Aorta (tissue), 5 donors: ENCODE measurements around the gene EBF4. TPM values are rescaled to one million over a fixed set of nuclear protein-coding genes. Genes with fewer than 3 reads are reported as not detected.

ENCODE experiments used
- ATAC-seq: fragments of 200-7000 bp; cut with Tn5 transposase; one replicate; pipeline ENCODE4 v1.9.1; 2022; ENCODE audit warnings: moderate library complexity; ENCODE audit not compliant: low FRiP score
- DNase-seq, 2 donors: peaks; one replicate each; pipeline ENCODE4 v3.0.0-alpha.2; 2020
- H3K27ac ChIP-seq, 2 donors: one replicate each; pipeline ENCODE4 v1.5.1; 2013; ENCODE audit warnings: low read length in 2 of 2, mild to moderate bottlenecking in 2 of 2, moderate library complexity in 2 of 2, control low read depth in 1 of 2, inconsistent platforms in 1 of 2, low read depth in 1 of 2
- H3K27me3 ChIP-seq, 2 donors: one replicate each; pipeline ENCODE4 v1.6.1; 2013; ENCODE audit warnings: control low read depth in 1 of 2, low read length in 1 of 2, mild to moderate bottlenecking in 1 of 2, moderate library complexity in 1 of 2; ENCODE audit not compliant: insufficient read depth in 2 of 2, control insufficient read depth in 1 of 2
- H3K36me3 ChIP-seq, 2 donors: one replicate each; pipeline ENCODE4 v1.6.1; 2013; ENCODE audit warnings: control low read depth in 1 of 2, low read length in 1 of 2, mild to moderate bottlenecking in 1 of 2; ENCODE audit not compliant: insufficient read depth in 2 of 2, control insufficient read depth in 1 of 2
- H3K4me1 ChIP-seq, 2 donors: one replicate each; pipeline ENCODE4 v1.6.1; 2013; ENCODE audit warnings: low read length in 2 of 2, control low read depth in 1 of 2, mild to moderate bottlenecking in 1 of 2, moderate library complexity in 1 of 2; ENCODE audit not compliant: insufficient read depth in 2 of 2, control insufficient read depth in 1 of 2
- H3K4me3 ChIP-seq, 2 donors: one replicate each; pipeline ENCODE4 v1.5.1; 2013; ENCODE audit warnings: low read length in 2 of 2, control low read depth in 1 of 2, mild to moderate bottlenecking in 1 of 2
- H3K9me3 ChIP-seq: one replicate; pipeline ENCODE4 v1.6.1; 2013; ENCODE audit warnings: mild to moderate bottlenecking, low read length; ENCODE audit not compliant: control insufficient read depth
- WGBS, 2 donors: extraction: QIAGEN DNeasy Blood & Tissue Kit; methylation state at CpG; one replicate each; pipeline ENCODE4 v1.1.7; 2013; 5-methylcytosine and 5-hydroxymethylcytosine counted together
- intact Hi-C, 2 donors: fragments of 100-400 bp; cut with DNase I; formaldehyde crosslinking; loops; one replicate each; pipeline versions ENCODE4 v1.14.2 to v1.15.0; 2022
- polyA plus RNA-seq, 2 donors: library from polyadenylated mRNA; stranded (reverse); fragments of 200-250 nt; gene quantifications; one replicate each; pipeline ENCODE4 v1.2.3, GENCODE V29; 2013
- total RNA-seq, 2 donors: library from RNA; stranded (reverse); fragmentation: NEBNext Ultra II Directional; extraction: Animal tissue kit (Norgen Biotek cat#: 25700); gene quantifications; one replicate each; pipeline ENCODE4 v1.2.1, GENCODE V29; 2021
- donor health status: healthy with polysubstance abuse.
- donor health status: Bipolar disorder and iron deficiency.
- donor health status: DM: no; HTN: no; CAD: no.
- donor health status: DM: no; HTN: no; CAD: no.
- donor health status: DM: yes; HTN: yes; CAD: no.

Gene EBF4
- total and polyA plus RNA-seq, 4 donors, result 10.8 to 30.3 (median 18.3) TPM

DNA sequence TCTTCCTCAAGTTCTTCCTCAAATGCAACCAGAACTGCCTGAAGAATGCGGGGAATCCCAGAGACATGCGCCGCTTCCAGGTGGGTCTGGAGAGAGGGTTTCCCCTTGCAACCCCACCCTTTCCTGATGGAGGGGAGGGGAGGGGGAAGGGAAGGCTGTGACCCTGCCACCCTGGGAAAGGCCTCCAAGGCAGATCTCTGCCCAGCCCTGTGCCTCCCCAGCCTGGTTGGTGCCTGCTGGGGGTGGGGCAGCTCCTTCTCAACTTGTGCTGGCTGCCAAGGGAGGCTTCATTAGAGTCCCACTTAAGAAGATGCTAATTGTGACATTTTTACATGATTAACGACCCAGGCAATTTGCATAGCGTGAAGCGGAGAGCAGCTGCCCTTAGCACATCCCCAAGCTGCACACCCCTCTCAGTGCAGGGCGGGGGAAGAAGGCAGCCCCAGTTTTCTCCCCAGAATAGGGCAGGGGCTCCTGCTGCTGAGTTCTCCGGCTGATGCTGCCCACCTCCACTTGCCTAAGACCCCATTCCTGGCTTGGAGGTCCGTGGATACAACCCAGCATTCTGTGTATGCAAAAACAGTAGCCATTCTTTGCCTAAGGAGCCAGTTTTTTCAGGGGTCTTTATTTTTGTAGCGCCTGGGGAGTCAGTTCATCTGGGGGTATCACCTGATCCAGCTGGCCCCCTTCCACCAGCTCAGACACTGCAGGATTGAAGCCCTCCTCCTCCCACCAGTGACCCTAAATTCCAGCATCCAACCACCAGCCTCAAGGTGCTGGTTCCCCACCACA is 56.2 kb downstream of the EBF4 start:
- Histone ChIP-seq H3K36me3 (no peaks in the 10 kb centered on the region), H3K4me1 (no peaks in the 10 kb centered on the region), H3K9me3 (no peaks in the 10 kb centered on the region), H3K27ac (no peak overlapping the region), H3K27me3 (no peaks in the 10 kb centered on the region), H3K4me3 (no peak overlapping the region)
- intact Hi-C loops, result no loop called here
- WGBS, 2 donors, result 72 to 85% methylated on average over 10 of the region's 10 CpGs
- no peak for DNase-seq
- no peak for ATAC-seq

DNA sequence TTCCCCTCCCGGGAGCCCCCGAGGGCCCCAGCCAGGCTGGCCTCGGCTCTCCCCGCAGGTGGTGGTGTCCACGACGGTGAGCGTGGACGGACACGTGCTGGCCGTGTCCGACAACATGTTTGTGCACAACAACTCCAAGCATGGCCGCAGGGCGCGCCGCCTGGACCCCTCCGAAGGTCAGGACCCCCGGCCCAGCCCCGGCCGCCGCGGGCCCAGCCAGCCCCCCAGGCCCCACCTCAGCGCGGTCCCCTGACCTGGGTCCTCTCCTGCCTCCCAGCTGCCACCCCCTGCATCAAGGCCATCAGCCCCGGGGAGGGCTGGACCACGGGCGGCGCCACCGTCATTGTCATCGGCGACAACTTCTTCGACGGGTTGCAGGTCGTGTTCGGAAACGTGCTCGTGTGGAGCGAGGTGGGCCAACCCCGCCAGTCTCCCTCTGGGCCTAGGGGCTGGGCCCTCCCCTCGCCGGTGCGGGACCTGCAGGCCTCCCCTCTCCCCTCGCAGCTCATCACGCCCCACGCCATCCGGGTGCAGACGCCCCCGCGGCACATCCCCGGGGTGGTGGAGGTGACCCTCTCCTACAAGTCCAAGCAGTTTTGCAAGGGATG is 56.9 kb downstream of the EBF4 start:
- intact Hi-C loops, result no loop called here
- Histone ChIP-seq H3K4me1 (no peaks in the 10 kb centered on the region), H3K27me3 (no peaks in the 10 kb centered on the region), H3K27ac (no peak overlapping the region), H3K36me3 (no peaks in the 10 kb centered on the region), H3K4me3 (no peak overlapping the region), H3K9me3 (no peaks in the 10 kb centered on the region)
- DNase-seq, result no peak
- WGBS, 2 donors, result 33 to 42% methylated on average over 46 to 49 of the region's 49 CpGs
- ATAC-seq, result no peak

DNA sequence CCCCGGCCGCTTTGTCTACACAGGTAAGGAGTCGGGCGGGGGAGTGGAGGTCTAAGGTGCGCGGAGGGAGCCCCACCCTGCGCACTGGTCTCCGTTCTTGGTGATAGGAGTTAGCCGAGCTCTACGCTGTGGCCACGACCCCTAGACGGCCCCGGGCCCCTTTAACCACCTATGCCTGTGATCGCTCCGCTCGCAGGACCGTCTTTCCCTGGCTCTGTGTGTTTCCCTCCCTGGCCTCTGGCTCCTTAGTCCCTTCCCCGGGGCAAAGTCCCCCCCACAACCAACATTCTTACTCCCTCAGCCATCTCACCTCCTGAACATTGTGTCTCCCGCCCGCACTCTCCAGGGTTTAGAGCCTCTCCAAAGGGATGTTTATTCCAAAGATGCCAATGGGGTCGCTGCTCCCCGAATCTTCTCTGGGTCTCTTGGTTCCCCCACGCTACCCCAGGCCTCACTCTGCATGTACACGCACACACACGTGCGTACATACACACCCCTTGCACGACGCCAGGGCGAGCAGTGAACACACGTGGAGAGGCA is 57.4 kb downstream of the EBF4 start:
- no peaks in the 10 kb centered on the region for H3K27me3 ChIP-seq
- no peaks in the 10 kb centered on the region for H3K4me1 ChIP-seq
- intact Hi-C loops, result no loop called here
- no peaks in the 10 kb centered on the region for H3K36me3 ChIP-seq
- 17 to 25% methylated on average over 30 of the region's 30 CpGs for WGBS, 2 donors
- no peaks in the 10 kb centered on the region for H3K9me3 ChIP-seq
- H3K4me3 ChIP-seq, result no peak overlapping the region
- no peak for DNase-seq
- no peak overlapping the region for H3K27ac ChIP-seq
- peak; percentile 27 for ATAC-seq

DNA sequence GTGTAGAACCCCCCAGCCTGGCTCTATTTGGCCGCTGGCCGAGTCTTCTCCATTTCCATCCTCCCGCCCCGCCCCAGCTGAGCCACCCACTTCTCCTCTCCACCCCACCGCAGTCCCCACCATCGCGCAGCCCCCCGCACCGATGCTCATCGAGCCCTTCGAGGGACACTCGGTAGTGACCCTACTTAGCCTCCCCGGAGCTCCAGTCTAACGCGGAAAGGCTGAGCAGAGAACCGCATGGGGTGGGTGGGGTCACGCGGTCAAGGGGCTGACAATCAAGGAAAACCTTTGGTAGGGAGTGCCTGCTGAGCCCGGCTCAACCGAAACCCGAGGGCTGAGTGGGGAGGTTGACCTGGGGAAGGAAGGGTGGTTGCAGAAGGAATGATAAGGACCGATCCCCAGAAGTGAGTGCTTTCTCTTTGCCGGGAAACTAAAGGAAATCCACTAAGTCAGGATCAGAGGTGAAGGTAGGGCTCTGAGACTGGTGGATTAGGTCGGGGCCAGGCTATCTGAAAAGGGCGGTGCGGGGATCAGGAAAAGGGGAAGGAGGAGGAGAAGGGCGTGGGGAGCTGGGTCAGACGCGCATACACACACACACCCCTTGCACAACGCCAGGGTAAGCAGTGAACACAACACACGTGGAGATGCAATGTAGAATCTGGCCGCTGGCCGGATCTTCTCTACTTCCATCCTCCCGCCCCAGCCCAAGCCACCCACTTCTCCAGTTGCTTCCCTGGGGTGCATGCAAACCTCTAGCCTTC is 58.1 kb downstream of the EBF4 start:
- Histone ChIP-seq H3K4me1 (no peaks in the 10 kb centered on the region), H3K9me3 (no peaks in the 10 kb centered on the region), H3K36me3 (no peaks in the 10 kb centered on the region), H3K27ac (no peak overlapping the region), H3K4me3 (no peak overlapping the region), H3K27me3 (no peaks in the 10 kb centered on the region)
- intact Hi-C loops, result no loop called here
- DNase-seq (peak; percentile 72 to 82), ATAC-seq (no peak)
- WGBS, 2 donors, result 1 to 3% methylated on average over 34 of the region's 34 CpGs

DNA sequence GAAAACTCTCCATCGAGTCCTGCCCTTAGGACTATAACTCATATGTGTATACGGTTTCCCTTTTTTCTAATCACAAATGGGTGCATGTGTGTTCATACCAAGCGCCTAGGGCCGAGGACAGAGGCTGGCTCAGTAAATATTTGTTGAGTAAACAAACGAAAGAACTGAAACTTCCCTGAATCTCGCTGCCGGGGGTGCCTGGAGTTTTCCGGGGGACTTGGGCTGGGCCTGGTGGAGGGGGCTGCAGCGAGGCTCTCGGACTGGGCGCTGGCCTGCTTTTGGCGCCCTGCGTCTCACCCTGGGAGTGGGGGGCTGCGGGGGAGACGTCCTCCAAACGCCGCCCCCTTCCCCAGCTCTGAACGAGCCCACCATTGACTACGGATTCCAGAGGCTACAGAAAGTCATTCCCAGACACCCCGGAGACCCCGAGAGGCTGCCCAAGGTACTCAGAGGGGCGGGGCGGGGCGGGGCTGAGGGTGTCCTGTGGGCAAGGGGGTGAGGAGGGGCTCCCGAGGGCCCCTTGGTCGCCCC is 58.8 kb downstream of the EBF4 start:
- no peak overlapping the region for H3K4me3 ChIP-seq
- intact Hi-C loops, result no loop called here
- no peaks in the 10 kb centered on the region for H3K4me1 ChIP-seq
- no peaks in the 10 kb centered on the region for H3K27me3 ChIP-seq
- H3K36me3 ChIP-seq, result no peaks in the 10 kb centered on the region
- no peak for DNase-seq
- WGBS, 2 donors, result 1 to 2% methylated on average over 23 to 26 of the region's 26 CpGs
- H3K27ac ChIP-seq, result no peak overlapping the region
- ATAC-seq, result no peak
- no peaks in the 10 kb centered on the region for H3K9me3 ChIP-seq

DNA sequence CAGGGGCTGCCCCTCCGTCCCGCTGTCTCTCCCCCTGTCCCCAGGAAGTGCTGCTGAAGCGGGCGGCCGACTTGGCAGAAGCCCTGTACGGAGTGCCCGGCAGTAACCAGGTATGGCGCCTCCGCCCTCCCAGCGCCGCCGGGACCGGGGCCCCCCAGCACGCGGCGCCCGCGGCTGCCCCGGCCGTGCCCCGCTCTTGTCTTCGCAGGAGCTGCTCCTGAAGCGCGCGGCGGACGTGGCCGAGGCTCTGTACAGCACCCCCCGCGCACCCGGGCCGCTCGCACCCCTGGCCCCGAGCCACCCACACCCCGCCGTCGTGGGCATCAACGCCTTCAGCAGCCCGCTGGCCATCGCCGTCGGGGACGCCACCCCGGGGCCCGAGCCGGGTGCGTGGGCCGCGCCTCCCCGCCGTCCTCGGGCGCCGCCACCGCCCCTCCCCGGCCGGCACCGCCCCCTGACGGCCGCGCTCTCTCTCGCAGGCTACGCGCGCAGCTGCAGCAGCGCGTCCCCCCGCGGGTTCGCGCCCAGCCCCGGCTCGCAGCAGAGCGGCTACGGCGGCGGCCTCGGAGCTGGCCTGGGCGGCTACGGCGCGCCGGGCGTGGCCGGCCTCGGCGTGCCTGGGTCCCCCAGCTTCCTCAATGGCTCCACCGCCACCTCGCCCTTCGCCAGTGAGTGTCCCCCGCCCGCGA is 59.4 kb downstream of the EBF4 start:
- no peak overlapping the region for H3K27ac ChIP-seq

DNA sequence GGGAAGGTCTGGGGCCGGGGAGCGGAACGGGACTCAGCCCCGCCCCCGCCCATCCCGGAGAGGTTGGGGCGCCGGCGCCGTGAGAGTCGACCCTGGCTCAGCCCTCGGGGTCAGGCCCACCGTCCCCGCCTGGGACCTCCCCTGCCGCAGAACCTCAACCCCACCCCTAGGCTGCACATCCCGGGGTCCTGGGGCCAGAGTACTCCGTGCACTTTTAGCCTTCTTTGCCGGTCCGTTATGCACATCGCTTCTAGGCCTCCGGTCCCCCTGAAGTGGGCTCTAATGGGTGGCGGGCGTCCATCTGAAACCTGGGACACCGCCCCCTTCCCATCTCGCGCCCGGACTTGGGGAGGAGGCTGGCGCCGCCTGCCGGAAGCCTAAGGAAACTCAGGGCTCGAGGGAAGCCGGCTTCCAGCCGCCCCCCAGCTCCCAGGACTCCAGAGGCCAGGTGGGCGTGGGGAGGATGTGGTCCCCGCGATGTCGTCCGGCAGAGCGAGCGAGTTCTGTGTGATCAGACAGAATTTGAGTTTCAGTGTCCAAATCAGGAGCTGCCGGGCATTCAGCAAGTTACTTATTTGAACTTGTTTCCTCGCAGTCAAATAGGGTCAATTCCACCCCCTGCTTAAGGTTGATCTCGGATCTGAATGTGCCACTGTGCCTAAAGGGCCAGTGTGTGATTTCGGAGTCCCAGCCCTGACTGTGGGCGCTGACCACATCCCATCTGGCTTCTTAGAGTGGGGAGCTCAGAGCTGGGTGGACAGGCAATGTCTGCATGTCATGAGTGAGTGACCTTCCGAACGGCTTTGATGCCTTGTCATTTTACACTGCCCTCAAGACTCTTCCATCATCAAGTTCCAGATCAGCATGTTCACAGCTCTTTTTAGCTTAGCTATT is 60.2 kb downstream of the EBF4 start:
- H3K9me3 ChIP-seq, result no peaks in the 10 kb centered on the region
- H3K4me3 ChIP-seq, result peak overlapping the region in 1 of 2 donors; percentile 21
- no peak overlapping the region for H3K27ac ChIP-seq
- intact Hi-C loops, result no loop called here
- H3K4me1 ChIP-seq, result no peaks in the 10 kb centered on the region
- no peaks in the 10 kb centered on the region for H3K27me3 ChIP-seq
- ATAC-seq (no peak), DNase-seq (no peak)
- H3K36me3 ChIP-seq, result no peaks in the 10 kb centered on the region
- WGBS, 2 donors, result 9 to 10% methylated on average over 47 of the region's 47 CpGs

More for the DNA sequence above, 59.4 kb downstream of the EBF4 start:
- no peaks in the 10 kb centered on the region for H3K36me3 ChIP-seq
- intact Hi-C loops, result no loop called here
- H3K27me3 ChIP-seq, result no peaks in the 10 kb centered on the region
- peak; percentile 4 for ATAC-seq
- H3K4me1 ChIP-seq, result no peaks in the 10 kb centered on the region
- no peak for DNase-seq
- peak overlapping the region in 1 of 2 donors; percentile 21 for H3K4me3 ChIP-seq
- 1 to 2% methylated on average over 48 to 93 of the region's 93 CpGs for WGBS, 2 donors
- no peaks in the 10 kb centered on the region for H3K9me3 ChIP-seq
